ENCODE data around the gene DDR2.

DDR2 gene

GRCh38 chr1:162672622-162673260, 40.5 kb downstream of the DDR2 start:
- no peak for DNase-seq

DNA sequence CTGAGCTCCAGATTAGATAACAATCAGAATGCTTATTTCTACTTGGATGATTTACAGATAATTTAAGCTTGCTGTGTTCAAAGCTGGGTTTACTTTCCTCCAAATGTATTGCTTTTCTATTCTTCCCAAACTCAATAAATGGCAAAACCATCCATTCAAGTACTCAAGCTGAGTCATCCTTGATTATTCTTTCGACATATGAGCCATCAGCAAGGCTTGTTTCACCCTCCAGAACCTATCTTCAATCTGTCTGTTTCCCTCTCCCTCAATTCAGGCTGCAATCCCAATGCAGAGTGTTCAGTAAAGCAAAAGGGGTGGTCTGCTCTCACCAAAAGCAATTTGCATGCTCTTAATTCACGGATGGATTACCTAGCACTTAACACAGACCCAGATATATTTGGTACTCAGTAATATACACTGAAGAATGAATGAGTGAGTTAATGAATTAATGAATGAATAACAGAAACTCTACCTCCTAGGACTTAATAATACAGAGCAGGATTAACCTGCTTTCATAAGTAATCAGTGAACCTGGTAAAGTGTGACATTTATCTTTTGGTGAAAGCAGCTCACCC, 41.9 kb downstream of the DDR2 start:
- no peak for DNase-seq

- no peak for DNase-seq
These were observed 43.8 kb downstream of the DDR2 start for GRCh38 chr1:162676087-162676486.

GRCh38 chr1:162676750-162677149, 44.5 kb downstream of the DDR2 start:
- no peak for DNase-seq

DNA sequence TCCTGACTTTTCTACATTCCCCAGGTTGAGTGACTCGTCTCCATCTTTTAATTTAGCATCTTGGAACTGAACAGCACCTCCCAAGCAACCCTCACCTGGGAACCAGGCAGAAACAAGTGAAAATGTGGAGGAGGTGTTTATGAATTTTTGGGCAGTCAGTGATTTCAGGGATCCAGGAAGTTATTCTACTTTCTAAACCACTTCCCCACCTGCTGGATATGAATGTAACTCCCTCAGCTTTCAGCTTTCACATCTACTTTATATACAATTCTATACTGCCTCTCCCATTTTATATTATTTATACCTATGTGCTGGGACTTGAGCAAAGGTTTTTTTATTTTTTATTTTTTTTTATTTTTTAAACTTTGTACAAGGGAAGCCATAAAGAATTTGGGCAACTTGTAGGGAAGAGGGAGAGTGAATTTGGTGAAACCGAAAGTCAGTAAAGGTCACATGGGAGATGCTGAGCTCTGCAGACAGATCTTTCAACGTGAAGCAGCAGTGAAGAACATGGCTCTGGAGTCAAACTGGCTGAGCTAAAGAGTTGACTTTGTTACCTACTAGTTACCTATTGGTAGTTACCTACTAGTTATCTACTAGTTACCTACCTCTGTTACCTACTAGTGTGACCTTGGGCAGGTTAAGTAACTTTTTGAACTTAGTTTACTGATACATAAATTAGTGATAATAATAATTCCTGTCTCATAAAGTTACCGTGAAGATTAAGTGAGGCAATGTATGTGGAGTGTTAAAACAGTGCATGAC, 45.5 kb downstream of the DDR2 start:
- no peak for DNase-seq

GRCh38 chr1:162678439-162678838, 46.2 kb downstream of the DDR2 start:
- DNase-seq, result no peak

- no peak for DNase-seq
These were observed 47.0 kb downstream of the DDR2 start for GRCh38 chr1:162679298-162679697.

- no peak for DNase-seq
These were observed 48.3 kb downstream of the DDR2 start for GRCh38 chr1:162680419-162681121.

- DNase-seq, result no peak
These were observed 48.8 kb downstream of the DDR2 start for GRCh38 chr1:162681122-162681436.

DNA sequence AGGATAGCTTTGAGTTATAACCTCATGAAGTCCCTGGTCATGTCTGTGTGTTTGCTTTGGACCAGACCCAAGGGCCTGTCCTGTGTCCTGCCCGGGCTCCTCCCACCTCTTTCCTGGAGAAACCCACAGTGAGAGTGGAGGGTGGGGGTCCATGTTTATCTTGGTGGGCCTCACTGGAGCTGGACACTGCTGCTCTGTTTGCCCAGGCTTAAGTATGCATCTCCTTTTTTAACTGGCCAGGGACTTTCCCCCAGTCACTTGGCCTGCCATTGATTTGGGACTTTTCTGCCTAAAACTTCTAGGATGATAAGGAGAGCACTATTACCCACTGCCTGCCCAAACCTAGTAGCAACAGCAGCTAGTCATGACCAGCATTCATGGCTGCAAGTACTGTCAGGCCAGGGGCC, 49.8 kb downstream of the DDR2 start:
- no peak for DNase-seq

DNA sequence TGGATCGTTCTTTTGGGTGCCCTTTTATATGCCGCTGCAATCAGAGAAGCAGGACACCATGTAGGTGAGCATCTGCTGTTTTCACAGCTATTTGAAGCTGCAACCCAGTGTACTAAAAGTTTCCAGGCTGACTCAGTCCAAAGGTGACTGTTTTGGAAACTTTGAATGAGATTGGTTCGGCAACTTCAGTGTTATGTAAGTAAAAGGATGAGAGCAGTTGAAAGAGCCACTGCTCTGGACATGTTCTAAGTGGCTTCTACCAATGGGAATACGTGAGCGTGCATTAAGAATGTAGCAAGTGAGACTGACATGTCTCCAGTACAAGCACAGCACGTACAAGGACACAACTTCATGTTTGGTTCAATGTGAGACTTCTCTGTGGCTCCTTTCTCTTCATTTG, 55.6 kb downstream of the DDR2 start:
- no peak for DNase-seq

GRCh38 chr1:162688521-162688920, 56.3 kb downstream of the DDR2 start:
- no peak for DNase-seq

- no peak for DNase-seq
These were observed 56.7 kb downstream of the DDR2 start for GRCh38 chr1:162688931-162689330.

DNA sequence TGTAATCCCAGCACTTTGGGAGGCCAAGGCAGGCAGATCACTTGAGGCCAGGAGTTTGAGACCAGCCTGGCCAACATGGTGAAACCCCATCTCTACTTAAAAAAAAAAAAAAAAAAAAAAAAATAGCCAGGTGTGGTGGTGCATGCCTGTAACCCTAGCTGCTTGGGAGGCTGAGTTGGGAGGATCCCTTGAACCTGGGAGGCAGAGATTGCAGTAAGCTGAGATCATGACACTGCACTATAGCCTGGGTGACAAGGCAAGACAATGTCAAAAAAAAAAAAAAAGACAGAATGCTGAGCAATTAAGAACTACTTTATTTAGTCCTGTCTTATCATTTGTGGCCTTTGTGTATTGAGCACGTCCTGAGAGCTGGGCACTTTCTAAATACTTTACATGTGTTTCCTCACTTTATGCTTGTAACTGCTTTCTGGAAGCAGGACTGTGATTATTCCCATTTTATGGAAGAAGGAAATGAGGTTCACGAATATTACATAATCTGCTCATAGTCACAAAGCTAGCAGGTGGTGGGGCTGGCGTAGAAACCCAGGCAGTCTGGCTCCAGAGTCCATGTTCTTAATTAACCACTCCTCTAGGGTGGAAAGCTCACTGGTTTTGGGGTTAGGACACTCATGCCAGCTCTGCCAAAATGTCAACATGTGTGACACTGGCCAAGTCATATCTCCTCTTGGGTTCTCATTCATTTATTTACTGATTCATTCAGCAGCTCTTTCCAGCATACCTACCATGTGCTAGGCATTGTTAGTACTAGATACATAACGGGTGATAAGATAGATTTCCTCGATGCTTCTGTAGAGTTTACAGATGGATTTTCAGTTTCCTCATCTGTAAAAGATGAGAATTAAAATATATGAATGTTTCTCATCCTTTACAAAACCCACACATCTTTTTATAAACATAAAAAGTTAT, 57.7 kb downstream of the DDR2 start:
- DNase-seq, result no peak

DNA sequence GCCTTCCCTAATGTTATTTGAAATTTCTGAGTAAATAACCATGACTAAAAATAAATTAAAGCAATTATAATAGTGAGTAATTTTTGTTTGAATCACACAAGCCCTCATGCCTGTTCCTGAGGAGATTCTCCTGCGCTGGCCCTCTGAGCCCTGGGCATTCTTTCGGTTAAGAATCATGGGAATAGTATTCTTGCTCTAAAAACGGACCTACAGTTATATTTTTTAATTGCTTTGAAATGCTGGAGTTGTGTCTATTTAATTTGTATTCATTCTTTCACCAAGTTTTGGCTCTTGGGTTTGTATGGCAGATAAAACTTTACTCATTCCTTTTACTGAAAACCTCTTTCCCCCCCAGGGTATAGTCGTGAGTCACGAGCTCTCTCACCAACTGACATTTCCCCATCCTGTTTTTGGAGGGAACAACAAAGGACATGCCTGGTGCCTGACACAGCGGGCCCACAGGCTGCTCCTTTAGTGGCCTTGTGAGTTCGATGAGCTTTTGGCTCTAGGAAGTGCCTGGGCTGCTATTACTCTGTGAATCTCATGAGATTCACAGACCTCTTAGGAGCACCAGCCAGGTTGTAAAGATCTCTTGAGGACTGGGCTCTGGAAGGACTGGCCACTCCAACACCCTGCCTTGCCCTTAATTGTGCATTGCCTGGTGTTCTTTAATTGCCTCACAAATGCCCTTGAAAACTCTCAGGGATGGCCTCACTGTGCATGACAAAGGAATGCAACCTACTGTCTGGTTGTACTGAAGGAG, 58.6 kb downstream of the DDR2 start:
- no peak for DNase-seq

- DNase-seq, result no peak
These were observed 59.8 kb downstream of the DDR2 start for GRCh38 chr1:162691999-162692575.

DNA sequence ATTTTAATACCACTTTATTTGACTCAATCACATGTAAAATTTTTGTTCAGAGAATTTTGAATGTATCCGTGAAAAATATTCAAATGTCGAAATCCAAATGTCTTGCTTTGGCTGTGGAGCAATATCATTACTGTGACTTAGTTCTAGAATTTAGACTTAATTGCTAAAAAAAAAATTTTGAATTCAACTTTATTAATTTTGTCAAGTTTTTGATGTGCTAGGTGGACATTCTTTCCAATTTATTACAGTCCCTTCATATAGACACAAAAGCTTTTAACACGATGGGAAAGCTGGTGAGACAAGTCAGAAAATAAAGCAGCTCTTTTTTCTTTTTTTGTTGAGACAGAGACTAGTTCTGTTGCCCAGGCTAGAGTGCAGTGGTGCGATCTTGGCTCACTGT, 62.6 kb downstream of the DDR2 start:
- no peak for DNase-seq

GRCh38 chr1:162695687-162696086, 63.4 kb downstream of the DDR2 start:
- no peak for DNase-seq

GRCh38 chr1:162696286-162696862, 64.1 kb downstream of the DDR2 start:
- no peak for DNase-seq

- no peak for DNase-seq
These were observed 65.1 kb downstream of the DDR2 start for GRCh38 chr1:162697140-162697895.

Data from T-helper 2 cell (primary cell).